ENCODE results near the gene INHBA.

Gene INHBA

GRCh38 chr7:41702635-41703371 is at the start of gene INHBA:
INHBA (minus strand) TSS chr7:41703090; CDS start chr7:41700374, 2,716 bp downstream.
- no peak for DNase-seq

DNA sequence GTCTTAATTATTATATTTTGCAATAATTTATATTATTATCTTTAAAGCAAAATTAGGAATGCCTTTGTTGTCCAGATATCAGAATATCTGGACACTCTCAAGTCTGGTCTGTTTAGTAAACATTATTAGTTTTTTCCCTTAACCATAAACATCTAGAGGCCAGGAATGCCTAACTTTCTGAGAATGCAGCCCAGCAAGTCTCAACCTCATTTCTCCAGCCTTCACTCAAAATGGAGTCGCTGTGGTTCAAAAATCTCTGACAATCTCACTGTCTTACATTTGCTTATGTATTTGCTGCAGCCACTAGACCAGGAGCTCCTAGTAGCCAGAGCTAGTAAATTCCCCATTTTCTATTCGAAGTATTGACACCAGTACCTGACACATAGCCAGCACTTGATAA is 49.7 kb upstream of the INHBA start:
- DNase-seq = no peak

DNA sequence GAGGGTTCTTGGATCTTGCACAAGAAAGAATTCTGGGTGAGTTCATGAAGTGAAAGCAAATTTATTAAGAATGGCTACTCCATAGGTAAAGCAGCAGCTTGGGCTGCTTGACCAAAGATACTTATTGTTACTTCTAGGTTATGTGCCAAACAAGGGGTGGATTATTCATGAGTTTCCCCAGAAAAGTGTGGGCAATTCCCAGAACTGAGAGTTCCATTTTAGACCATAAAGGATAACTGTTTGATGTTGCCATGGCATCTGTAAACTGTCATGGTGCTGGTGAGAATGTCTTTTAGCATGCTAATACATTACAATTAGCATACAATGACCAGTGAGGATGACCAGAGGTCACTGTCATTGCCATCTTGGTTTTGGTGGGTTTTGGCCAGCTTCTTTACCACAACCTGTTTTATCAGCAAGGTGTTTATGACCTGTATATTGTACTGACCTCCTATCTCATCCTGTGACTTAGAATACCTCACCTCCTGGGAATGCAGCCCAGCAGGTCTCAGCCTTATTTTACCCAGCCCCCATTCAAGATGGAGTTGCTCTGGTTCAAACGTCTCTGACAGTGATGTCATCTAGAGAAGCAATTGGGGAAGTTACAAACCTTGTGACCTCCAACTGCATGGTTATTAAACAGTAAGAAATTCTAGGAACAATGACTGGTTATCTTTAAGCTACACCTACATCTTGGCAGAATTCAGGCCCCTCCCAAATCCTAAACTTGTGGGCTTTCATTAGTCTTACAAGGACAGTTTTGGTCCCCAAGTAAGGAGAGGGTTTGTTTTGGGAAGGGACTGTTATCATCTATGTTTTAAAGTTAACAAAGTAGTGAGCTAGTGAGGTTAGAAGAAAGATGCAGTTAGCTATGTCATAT is 48.0 kb upstream of the INHBA start:
- DNase-seq = no peak

GRCh38 chr7:41747961-41748360 is 45.1 kb upstream of the INHBA start:
- DNase-seq = no peak

GRCh38 chr7:41745451-41745850 is 42.6 kb upstream of the INHBA start:
- no peak for DNase-seq

- no peak for DNase-seq
These were observed 41.3 kb upstream of the INHBA start for GRCh38 chr7:41744161-41744560.

DNA sequence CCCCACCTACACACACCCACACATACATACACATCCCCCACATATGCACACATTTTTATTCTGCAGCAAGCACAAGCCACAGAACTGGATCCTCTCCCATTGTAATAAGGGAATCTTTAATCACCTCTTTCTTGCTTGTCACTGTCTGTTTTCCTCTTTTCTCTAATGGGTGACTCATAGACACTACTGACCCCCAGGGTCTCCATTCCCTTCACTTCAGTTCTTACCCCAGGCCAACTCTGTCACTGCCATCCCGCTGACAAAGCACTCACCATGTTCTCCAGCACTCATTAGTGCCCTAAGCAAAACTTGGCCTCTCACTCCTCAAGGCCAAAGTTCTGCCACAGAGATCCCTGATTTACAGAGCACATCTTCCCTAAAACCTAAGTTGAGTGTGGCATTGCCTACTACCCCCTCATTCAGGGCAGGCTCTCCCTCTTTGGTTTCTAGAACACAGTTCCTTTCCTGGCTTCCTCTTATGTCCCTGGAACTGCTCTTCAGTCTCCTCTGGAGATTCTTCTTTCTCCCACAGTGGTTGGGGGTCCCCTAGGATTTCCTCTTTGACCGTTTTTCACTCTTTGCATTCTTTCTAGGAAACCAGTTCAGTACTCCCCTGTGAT is 39.6 kb upstream of the INHBA start:
- no peak for DNase-seq

- no peak for DNase-seq
These were observed 35.9 kb upstream of the INHBA start for GRCh38 chr7:41738806-41739205.

- no peak for DNase-seq
These were observed 35.4 kb upstream of the INHBA start for GRCh38 chr7:41738336-41738735.

- no peak for DNase-seq
These were observed 32.3 kb upstream of the INHBA start for GRCh38 chr7:41735206-41735605.

GRCh38 chr7:41732843-41733306 is 30.0 kb upstream of the INHBA start:
- DNase-seq = peak in 2 of 14 donors; percentile 8 to 9

DNA sequence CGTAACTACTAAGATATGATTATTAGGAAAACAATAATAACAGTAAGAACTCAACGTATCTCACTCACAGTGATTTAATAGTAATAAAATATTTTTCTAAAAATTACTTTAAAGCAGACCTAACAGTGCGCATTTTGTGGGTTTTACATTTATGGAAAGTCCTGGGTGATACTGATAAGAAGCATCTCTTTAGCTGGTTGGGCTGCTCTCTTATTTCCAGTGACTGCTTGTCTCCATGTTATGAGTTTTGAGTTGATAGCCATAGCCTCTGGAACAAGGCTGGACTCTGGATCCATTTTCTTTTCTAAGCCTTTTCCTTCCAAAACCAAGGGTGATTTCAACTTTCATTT is 29.5 kb upstream of the INHBA start:
- DNase-seq = no peak

GRCh38 chr7:41731493-41732435 is 28.9 kb upstream of the INHBA start:
- peak in 2 of 14 donors; percentile 1 to 5 for DNase-seq

GRCh38 chr7:41730668-41731067 is 27.8 kb upstream of the INHBA start:
- DNase-seq = no peak

DNA sequence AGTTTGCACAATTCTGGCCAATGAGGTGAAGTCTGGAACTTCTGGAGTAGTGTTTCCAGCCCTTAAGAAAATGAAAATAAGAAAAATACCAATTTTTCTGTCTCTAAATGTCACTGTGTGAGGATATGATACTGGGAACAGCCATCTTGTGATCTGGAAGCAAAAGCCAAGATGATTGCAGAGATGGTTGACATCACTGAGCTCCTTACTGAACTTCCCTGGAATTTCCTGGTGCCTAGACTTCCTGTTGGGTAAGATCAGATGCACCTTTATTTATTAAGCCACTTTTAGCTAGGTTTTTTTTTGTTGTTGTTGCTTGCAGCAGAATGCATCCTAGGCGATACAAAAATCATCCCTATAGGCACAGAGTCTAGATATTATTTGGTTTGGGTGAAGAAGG is 27.3 kb upstream of the INHBA start:
- no peak for DNase-seq

GRCh38 chr7:41729059-41729458 is 26.2 kb upstream of the INHBA start:
- DNase-seq = no peak

GRCh38 chr7:41725013-41725412 is 22.1 kb upstream of the INHBA start:
- no peak for DNase-seq

- no peak for DNase-seq
These were observed 18.0 kb upstream of the INHBA start for GRCh38 chr7:41720886-41721285.

GRCh38 chr7:41720046-41720445 is 17.2 kb upstream of the INHBA start:
- DNase-seq = no peak

DNA sequence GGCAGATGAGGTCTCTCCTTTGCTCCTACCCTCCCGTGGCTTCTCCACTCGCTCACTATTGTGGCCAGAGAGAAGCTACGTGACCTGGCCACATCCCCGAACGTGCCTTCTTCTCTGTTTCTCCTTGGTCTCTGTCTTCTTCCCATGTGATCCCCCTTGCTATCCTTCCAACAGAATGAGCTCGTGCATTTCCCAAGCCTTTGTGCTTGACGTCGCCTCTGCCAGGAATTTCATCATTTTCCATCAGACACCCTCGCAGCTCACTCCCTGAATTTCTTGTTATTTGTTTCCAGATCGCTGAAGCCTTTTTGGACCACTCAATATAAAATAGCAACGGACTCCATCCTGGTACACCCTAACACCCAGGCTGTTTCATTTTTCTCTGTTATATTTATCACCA is 13.8 kb upstream of the INHBA start:
- DNase-seq = no peak

GRCh38 chr7:41715000-41715399 is 12.1 kb upstream of the INHBA start:
- no peak for DNase-seq
